Measurements from ENCODE around the gene SLC9A9.

Gene SLC9A9

GRCh38 chr3:143578810-143579435, 269.3 kb downstream of the SLC9A9 start:
- Histone ChIP-seq H3K27me3 (ENCODE audit: insufficient read depth, low read length, poor library complexity) (no peaks in the 10 kb centered on the region), H3K4me3 (ENCODE audit: low read depth in 1 of 2, low read length in 2 of 2) (no peak overlapping the region), H3K36me3 (ENCODE audit: insufficient read depth, low read length) (no peaks in the 10 kb centered on the region), H2AFZ (ENCODE audit: low read depth, low read length) (no peak overlapping the region), H3K27ac (ENCODE audit: low read length) (no peak overlapping the region), H3K9ac (ENCODE audit: low read depth, low read length) (no peak overlapping the region), H3K4me2 (ENCODE audit: insufficient read depth, low read length) (no peak overlapping the region), H4K20me1 (ENCODE audit: insufficient read depth, low read length) (no peaks in the 10 kb centered on the region), H3K4me1 (ENCODE audit: insufficient read depth, low read length) (0 out of 2 replicates have a peak, but pooled peaks cover 2% of the 10 kb centered on the region), H3K9me3 (ENCODE audit: insufficient read depth, low read length, severe bottlenecking) (no peaks in the 10 kb centered on the region), H3K79me2 (ENCODE audit: insufficient read depth, low read length) (no peaks in the 10 kb centered on the region)
- TF ChIP-seq, protein P1, sequence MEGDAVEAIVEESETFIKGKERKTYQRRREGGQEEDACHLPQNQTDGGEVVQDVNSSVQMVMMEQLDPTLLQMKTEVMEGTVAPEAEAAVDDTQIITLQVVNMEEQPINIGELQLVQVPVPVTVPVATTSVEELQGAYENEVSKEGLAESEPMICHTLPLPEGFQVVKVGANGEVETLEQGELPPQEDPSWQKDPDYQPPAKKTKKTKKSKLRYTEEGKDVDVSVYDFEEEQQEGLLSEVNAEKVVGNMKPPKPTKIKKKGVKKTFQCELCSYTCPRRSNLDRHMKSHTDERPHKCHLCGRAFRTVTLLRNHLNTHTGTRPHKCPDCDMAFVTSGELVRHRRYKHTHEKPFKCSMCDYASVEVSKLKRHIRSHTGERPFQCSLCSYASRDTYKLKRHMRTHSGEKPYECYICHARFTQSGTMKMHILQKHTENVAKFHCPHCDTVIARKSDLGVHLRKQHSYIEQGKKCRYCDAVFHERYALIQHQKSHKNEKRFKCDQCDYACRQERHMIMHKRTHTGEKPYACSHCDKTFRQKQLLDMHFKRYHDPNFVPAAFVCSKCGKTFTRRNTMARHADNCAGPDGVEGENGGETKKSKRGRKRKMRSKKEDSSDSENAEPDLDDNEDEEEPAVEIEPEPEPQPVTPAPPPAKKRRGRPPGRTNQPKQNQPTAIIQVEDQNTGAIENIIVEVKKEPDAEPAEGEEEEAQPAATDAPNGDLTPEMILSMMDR (IDR thresholded peaks at IDR 0.05; ENCODE audit: borderline replicate concordance, extremely low read depth, low read length, poor library complexity, severe bottlenecking) = no peak
- no peak for ATAC-seq (ENCODE audit: insufficient read depth, low read depth)
- DNase-seq = no peak

GRCh38 chr3:143576568-143577270, 271.5 kb downstream of the SLC9A9 start:
- no peak overlapping the region for H3K27ac ChIP-seq (ENCODE audit: low read length)
- no peak overlapping the region for H2AFZ ChIP-seq (ENCODE audit: low read depth, low read length)
- no peaks in the 10 kb centered on the region for H3K27me3 ChIP-seq (ENCODE audit: insufficient read depth, low read length, poor library complexity)
- no peaks in the 10 kb centered on the region for H4K20me1 ChIP-seq (ENCODE audit: insufficient read depth, low read length)
- no peaks in the 10 kb centered on the region for H3K9me3 ChIP-seq (ENCODE audit: insufficient read depth, low read length, severe bottlenecking)
- ATAC-seq (ENCODE audit: insufficient read depth, low read depth) (no peak), DNase-seq (no peak)
- no peaks in the 10 kb centered on the region for H3K79me2 ChIP-seq (ENCODE audit: insufficient read depth, low read length)
- no peak overlapping the region for H3K9ac ChIP-seq (ENCODE audit: low read depth, low read length)
- H3K4me3 ChIP-seq (ENCODE audit: low read depth in 1 of 2, low read length in 2 of 2) = no peak overlapping the region
- 0 out of 2 replicates have a peak, but pooled peaks cover 2% of the 10 kb centered on the region for H3K4me1 ChIP-seq (ENCODE audit: insufficient read depth, low read length)
- H3K4me2 ChIP-seq (ENCODE audit: insufficient read depth, low read length) = no peak overlapping the region
- no peaks in the 10 kb centered on the region for H3K36me3 ChIP-seq (ENCODE audit: insufficient read depth, low read length)
- TF ChIP-seq EZH2 (IDR thresholded peaks at IDR 0.05; ENCODE audit: borderline replicate concordance, low read depth, low read length, severe bottlenecking) = no peak
- TF ChIP-seq, protein P1 (IDR thresholded peaks at IDR 0.05; ENCODE audit: borderline replicate concordance, extremely low read depth, low read length, poor library complexity, severe bottlenecking) = no peak

DNA sequence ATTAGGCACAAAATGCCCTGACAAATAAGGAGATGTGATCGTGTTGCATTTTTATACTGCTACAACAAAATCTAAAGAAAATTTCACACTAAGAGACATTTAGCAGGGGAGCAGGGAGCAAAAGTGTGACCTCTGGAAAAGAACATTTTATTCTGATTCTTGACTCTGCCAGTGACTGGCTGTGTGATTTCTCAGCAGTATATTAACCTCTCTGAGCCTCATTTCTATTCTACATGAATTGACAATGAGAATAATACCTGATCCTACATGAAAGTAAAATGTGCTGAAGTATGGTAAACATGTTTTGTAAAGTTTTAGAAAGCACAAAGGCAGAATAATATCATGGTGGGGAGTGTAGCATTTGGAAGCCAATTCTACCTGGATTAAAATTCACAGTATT, 273.3 kb downstream of the SLC9A9 start:
- TF ChIP-seq, protein P1 (IDR thresholded peaks at IDR 0.05; ENCODE audit: borderline replicate concordance, extremely low read depth, low read length, poor library complexity, severe bottlenecking) = no peak
- TF ChIP-seq EZH2 (IDR thresholded peaks at IDR 0.05; ENCODE audit: borderline replicate concordance, low read depth, low read length, severe bottlenecking) = no peak
- Histone ChIP-seq H3K27ac (ENCODE audit: low read length) (no peak overlapping the region), H4K20me1 (ENCODE audit: insufficient read depth, low read length) (no peaks in the 10 kb centered on the region), H3K79me2 (ENCODE audit: insufficient read depth, low read length) (no peaks in the 10 kb centered on the region), H3K36me3 (ENCODE audit: insufficient read depth, low read length) (no peaks in the 10 kb centered on the region), H3K27me3 (ENCODE audit: insufficient read depth, low read length, poor library complexity) (no peaks in the 10 kb centered on the region), H3K4me1 (ENCODE audit: insufficient read depth, low read length) (0 out of 2 replicates have a peak, but pooled peaks cover 2% of the 10 kb centered on the region), H3K4me2 (ENCODE audit: insufficient read depth, low read length) (no peak overlapping the region), H2AFZ (ENCODE audit: low read depth, low read length) (no peak overlapping the region), H3K4me3 (ENCODE audit: low read depth in 1 of 2, low read length in 2 of 2) (no peak overlapping the region), H3K9ac (ENCODE audit: low read depth, low read length) (no peak overlapping the region), H3K9me3 (ENCODE audit: insufficient read depth, low read length, severe bottlenecking) (no peaks in the 10 kb centered on the region)
- DNase-seq = no peak
- no peak for ATAC-seq (ENCODE audit: insufficient read depth, low read depth)

All from DND-41 (cell line).